Coronary artery (tissue), 2 donors: ENCODE measurements around the gene LURAP1L.

ENCODE experiments used
- DNase-seq: peaks from one replicate; pipeline ENCODE4 v3.0.0-alpha.2; 2017; ENCODE audit warnings: low spot score
- H3K27ac ChIP-seq, 2 donors: fragments of 200-600 bp; sonication (generic); one replicate each; pipeline ENCODE4 v1.5.1; 2016 to 2019
- H3K4me3 ChIP-seq: fragments of 200-600 bp; sonication (generic); 2 replicates; pipeline ENCODE4 v1.5.1; 2016; ENCODE audit warnings: mild to moderate bottlenecking, moderate library complexity
- CTCF ChIP-seq: fragments of 200-600 bp; sonication (generic); IDR thresholded peaks from one replicate; pipeline ENCODE4 v1.5.1; 2019; ENCODE audit warnings: antibody characterized with exemption

The LURAP1L gene

DNA sequence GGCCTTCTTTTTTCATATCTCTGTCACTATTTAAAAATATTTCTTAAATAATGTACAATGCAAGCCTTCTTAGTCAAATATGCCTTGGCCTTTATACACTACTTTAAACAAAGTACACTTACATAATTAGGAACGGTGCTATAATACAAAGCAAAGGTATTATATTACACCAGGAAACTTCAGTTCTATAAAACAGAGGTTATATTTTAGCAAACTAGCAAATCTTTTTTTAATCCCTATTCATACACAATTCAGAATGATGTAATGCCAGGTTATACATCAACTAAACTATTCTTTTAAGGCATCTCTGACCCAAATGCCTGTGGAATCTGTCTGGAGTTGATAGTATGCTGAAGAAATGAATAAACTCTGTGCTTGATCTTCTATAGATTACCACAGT is 10.7 kb upstream of the LURAP1L start:
- no peak overlapping the region for H3K27ac ChIP-seq
- no peak overlapping the region for H3K4me3 ChIP-seq
- no peak for DNase-seq
- TF ChIP-seq CTCF: no peak

DNA sequence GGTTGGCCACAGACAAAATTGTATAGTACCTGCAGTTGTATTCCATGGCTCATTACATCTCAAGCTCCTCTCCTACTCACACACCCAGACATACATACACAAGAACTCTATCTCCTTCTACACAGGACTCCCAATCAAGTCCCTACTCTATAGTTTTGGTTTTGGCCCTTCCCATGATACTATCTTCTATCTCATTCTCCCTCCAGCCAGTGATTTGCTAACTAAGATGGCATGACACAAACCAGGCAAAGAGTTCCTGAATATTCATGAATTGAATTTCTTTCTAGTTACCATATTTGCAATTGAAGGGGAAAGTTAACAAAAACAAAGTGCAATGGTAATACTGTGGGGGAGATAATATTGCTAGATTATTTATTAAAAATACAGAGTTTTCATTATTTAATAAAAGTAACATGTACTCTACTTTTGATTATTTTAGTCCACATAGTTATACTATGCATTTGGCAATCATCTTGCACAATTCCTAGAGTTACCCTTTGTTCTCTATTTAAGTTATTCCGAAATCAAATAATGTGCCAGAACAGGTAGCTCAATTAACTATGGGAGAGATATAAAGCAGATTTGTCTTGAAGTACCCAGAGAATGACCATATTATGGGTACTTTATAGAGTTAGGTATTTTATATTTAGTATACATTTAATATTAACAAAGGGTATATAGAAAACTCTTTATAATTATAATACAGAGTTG is 9.6 kb upstream of the LURAP1L start:
- Histone ChIP-seq H3K4me3 (no peak overlapping the region), H3K27ac (no peak overlapping the region)
- no peak for TF ChIP-seq CTCF
- no peak for DNase-seq

- no peak for TF ChIP-seq CTCF
- H3K4me3 ChIP-seq: no peak overlapping the region
- DNase-seq: no peak
- H3K27ac ChIP-seq: no peak overlapping the region
These were observed 8.5 kb upstream of the LURAP1L start for GRCh38 chr9:12766357-12766756.

DNA sequence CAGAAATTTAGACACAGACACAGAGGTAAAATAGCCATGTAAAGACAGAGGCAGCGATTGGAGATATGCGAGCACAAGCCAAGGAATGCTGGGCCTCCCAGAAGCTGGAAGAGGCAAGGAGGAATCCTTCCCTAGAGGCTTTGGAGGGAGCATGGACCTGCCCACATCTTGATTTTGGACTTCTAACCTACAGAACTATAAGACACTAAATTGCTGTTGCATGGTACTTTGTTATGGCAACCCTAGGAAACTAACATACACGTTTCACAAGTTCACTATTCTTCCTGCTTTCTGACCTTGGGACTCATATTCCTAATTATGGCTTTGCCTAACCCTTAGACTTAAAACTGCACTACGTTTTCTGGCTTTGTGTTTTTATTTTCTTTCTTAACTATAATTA is 4.6 kb upstream of the LURAP1L start:
- H3K4me3 ChIP-seq: no peak overlapping the region
- no peak for DNase-seq
- no peak overlapping the region for H3K27ac ChIP-seq
- no peak for TF ChIP-seq CTCF

DNA sequence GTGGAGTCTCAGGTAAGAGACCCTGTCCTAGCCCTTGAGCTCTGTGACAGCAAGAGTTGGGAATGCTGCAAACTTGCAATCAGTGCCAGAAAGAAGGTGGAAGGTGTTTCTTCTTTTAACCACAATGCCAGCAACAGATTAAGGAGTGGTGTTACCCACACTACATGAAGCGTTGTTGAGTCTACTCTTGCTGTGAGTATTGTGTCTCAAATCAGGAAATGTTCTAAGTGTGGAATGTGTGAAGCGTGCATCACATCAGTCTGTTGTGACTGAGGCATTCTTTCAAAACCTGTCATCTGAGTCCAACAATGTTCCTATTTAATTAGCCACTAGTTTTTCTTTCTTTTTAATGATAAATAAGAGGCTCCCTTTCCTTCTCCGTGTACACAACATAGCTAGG is 2.9 kb upstream of the LURAP1L start:
- Histone ChIP-seq H3K27ac (no peak overlapping the region), H3K4me3 (no peak overlapping the region)
- TF ChIP-seq CTCF: no peak
- DNase-seq: no peak

DNA sequence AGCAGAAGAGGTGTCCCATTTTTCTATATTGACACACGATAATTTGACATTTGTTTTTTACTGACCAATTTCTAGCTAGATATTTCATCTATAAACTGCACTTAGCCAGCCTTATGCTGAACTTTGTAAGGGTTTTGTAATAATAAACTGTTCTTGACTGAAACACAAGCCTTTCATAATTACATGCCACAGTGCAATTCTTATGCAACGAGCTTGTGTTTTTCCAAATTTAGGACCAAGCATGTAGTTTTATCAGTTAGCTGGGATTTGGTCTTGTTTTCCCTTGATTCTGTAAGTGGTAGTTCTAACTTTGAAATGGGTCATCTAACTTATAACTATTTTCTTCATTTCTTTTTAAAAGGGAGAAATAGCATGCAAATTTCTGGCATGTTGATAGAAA is 1.3 kb upstream of the LURAP1L start:
- TF ChIP-seq CTCF: no peak
- H3K4me3 ChIP-seq: no peak overlapping the region
- no peak overlapping the region for H3K27ac ChIP-seq
- DNase-seq: no peak

GRCh38 chr9:12775679-12776512 is 1.1 kb downstream of the LURAP1L start:
- peak; percentile 74 for DNase-seq

More at GRCh38 chr9:12775679-12776512, 1.1 kb downstream of the LURAP1L start:
- Histone ChIP-seq H3K27ac (peak overlapping the region; percentile 92 to 97), H3K4me3 (peak overlapping the region; percentile 86)
- TF ChIP-seq CTCF: no peak
